ENCODE measurements around the gene RELL2. TPM values are rescaled to one million over a fixed set of nuclear protein-coding genes. Genes with fewer than 3 reads are reported as not detected.

RELL2 gene
- total RNA-seq, 2 donors from 2014 or later = 3.9 to 7.2 TPM

GRCh38 chr5:141672841-141673813 is 36.3 kb downstream of the RELL2 start:
- no peaks in the 10 kb centered on the region for H3K36me3 ChIP-seq
- H3K27ac ChIP-seq = no peak overlapping the region
- H3K4me3 ChIP-seq = no peak overlapping the region
- no peaks in the 10 kb centered on the region for H3K9me3 ChIP-seq
- intact Hi-C loops (cut with DNase I) = no loop called here
- no peaks in the 10 kb centered on the region for H3K4me1 ChIP-seq (replicated peaks)
- 68% methylated on average over 18 of the region's 19 CpGs for WGBS
- no peak for DNase-seq (ENCODE audit: low spot score)
- no peaks in the 10 kb centered on the region for H3K27me3 ChIP-seq (replicated peaks; ENCODE audit: insufficient read depth)
- no peak for TF ChIP-seq POLR2A (IDR thresholded peaks at IDR 0.05)
- TF ChIP-seq, protein P1, sequence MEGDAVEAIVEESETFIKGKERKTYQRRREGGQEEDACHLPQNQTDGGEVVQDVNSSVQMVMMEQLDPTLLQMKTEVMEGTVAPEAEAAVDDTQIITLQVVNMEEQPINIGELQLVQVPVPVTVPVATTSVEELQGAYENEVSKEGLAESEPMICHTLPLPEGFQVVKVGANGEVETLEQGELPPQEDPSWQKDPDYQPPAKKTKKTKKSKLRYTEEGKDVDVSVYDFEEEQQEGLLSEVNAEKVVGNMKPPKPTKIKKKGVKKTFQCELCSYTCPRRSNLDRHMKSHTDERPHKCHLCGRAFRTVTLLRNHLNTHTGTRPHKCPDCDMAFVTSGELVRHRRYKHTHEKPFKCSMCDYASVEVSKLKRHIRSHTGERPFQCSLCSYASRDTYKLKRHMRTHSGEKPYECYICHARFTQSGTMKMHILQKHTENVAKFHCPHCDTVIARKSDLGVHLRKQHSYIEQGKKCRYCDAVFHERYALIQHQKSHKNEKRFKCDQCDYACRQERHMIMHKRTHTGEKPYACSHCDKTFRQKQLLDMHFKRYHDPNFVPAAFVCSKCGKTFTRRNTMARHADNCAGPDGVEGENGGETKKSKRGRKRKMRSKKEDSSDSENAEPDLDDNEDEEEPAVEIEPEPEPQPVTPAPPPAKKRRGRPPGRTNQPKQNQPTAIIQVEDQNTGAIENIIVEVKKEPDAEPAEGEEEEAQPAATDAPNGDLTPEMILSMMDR (IDR thresholded peaks at IDR 0.05) = no peak
- no peak for TF ChIP-seq POLR2AphosphoS5 (IDR thresholded peaks at IDR 0.05)

DNA sequence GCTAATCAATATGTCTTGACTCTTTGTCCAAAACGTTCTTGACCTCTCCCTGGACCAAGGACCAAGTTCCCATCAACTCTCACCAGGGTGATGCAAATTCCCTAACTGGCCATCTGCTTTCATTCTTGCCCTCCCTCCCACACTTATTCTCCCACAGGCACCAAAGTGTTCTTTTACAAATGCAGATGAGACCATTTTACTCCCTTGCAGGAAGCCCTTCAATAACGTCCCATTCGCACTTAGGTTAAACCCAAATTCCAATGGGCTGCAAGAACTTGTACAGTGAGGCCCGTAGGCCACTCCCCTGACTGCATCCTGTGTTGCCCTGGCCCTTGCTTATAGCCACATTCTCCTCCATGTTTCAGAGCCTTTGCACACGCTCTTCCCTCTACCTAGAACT is 38.0 kb downstream of the RELL2 start:
- no peak overlapping the region for H3K4me3 ChIP-seq
- no peaks in the 10 kb centered on the region for H3K4me1 ChIP-seq (replicated peaks)
- no peaks in the 10 kb centered on the region for H3K27me3 ChIP-seq (replicated peaks; ENCODE audit: insufficient read depth)
- H3K36me3 ChIP-seq = no peaks in the 10 kb centered on the region
- H3K27ac ChIP-seq = no peak overlapping the region
- TF ChIP-seq, protein P1 (IDR thresholded peaks at IDR 0.05) = no peak
- TF ChIP-seq POLR2AphosphoS5 (IDR thresholded peaks at IDR 0.05) (no peak), POLR2A (IDR thresholded peaks at IDR 0.05) (no peak)
- intact Hi-C loops (cut with DNase I) = no loop called here
- WGBS = 69% methylated on average over 5 of the region's 5 CpGs
- DNase-seq (ENCODE audit: low spot score) = no peak
- H3K9me3 ChIP-seq = no peaks in the 10 kb centered on the region

DNA sequence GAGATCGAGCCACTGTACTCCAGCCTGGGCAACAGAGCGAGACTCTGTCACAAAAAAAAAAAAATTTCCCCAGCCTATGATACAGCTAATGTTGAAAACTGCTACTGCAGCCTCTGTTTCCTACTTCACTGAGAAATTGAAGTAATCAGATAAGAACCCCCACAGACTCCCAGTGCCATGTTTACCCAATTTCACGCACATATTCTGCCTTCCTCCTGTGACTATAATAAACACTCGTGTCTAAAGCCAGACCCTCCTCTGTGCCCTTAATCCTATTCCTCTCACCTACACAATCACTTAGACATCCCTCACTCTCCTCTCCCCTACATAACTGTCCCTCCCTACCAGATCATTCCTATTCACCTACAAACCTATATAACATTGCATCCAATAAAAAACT is 38.9 kb downstream of the RELL2 start:
- Histone ChIP-seq H3K27ac (no peak overlapping the region), H3K27me3 (replicated peaks; ENCODE audit: insufficient read depth) (no peaks in the 10 kb centered on the region), H3K36me3 (no peaks in the 10 kb centered on the region), H3K4me3 (no peak overlapping the region), H3K4me1 (replicated peaks) (no peaks in the 10 kb centered on the region), H3K9me3 (no peaks in the 10 kb centered on the region)
- TF ChIP-seq, protein P1 (IDR thresholded peaks at IDR 0.05) = no peak
- TF ChIP-seq POLR2A (IDR thresholded peaks at IDR 0.05) = no peak
- no peak for TF ChIP-seq POLR2AphosphoS5 (IDR thresholded peaks at IDR 0.05)
- WGBS = 73% methylated on average over 4 of the region's 4 CpGs
- DNase-seq (ENCODE audit: low spot score) = no peak
- intact Hi-C loops (cut with DNase I) = no loop called here

- H3K27ac ChIP-seq = no peak overlapping the region
- no peak for DNase-seq (ENCODE audit: low spot score)
- no peaks in the 10 kb centered on the region for H3K27me3 ChIP-seq (replicated peaks; ENCODE audit: insufficient read depth)
- H3K36me3 ChIP-seq = no peaks in the 10 kb centered on the region
- TF ChIP-seq POLR2AphosphoS5 (IDR thresholded peaks at IDR 0.05) (no peak), POLR2A (IDR thresholded peaks at IDR 0.05) (no peak)
- TF ChIP-seq, protein P1 (IDR thresholded peaks at IDR 0.05) = no peak
- H3K4me3 ChIP-seq = no peak overlapping the region
- H3K9me3 ChIP-seq = no peaks in the 10 kb centered on the region
- intact Hi-C loops (cut with DNase I) = no loop called here
- H3K4me1 ChIP-seq (replicated peaks) = no peaks in the 10 kb centered on the region
Observed at GRCh38 chr5:141677415-141677814, 40.6 kb downstream of the RELL2 start.

DNA sequence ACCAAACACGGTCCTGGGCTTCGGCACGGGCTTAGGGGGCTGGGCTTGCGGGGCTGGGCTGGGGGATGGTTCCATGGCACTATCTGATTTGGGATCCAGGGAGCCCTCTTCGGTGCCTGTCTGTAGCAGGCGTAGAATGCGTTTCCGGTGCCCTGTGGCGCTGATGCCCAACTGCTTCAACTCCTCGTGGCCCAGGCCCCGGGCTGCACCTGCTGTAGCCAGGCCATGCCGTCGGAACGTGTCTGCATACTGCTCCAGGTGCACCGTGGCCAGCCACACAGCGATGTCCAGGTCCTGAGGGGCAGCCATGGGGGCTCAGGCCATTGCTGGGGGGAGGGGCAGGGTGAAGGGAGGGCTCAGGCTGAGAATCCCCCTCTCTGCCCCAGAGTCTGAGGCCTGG is 43.4 kb downstream of the RELL2 start:
- no peak overlapping the region for H3K4me3 ChIP-seq

More for the DNA sequence above, 43.4 kb downstream of the RELL2 start:
- Histone ChIP-seq H3K9me3 (no peaks in the 10 kb centered on the region), H3K27ac (no peak overlapping the region), H3K36me3 (no peaks in the 10 kb centered on the region), H3K4me1 (replicated peaks) (no peaks in the 10 kb centered on the region), H3K27me3 (replicated peaks; ENCODE audit: insufficient read depth) (no peaks in the 10 kb centered on the region)
- no peak for DNase-seq (ENCODE audit: low spot score)
- TF ChIP-seq, protein P1 (IDR thresholded peaks at IDR 0.05) = no peak
- no peak for TF ChIP-seq POLR2AphosphoS5 (IDR thresholded peaks at IDR 0.05)
- TF ChIP-seq POLR2A (IDR thresholded peaks at IDR 0.05) = no peak
- intact Hi-C loops (cut with DNase I) = no loop called here
- WGBS = 92% methylated on average over 15 of the region's 16 CpGs

Data from prostate gland (tissue), 2 donors.